Measurements from ENCODE around the gene ABLIM1. TPM values are rescaled to one million over a fixed set of nuclear protein-coding genes. Genes with fewer than 3 reads are reported as not detected.

ABLIM1 gene
- total RNA-seq, 1 donor from 2014 or later: 70.0 TPM

GRCh38 chr10:114472877-114473253, 185.2 kb downstream of the ABLIM1 start:
- Histone ChIP-seq H3K27ac (ENCODE audit: low read depth, low read length) (no peak overlapping the region), H3K79me2 (ENCODE audit: insufficient read depth, low read length) (no peaks in the 10 kb centered on the region), H4K20me1 (ENCODE audit: insufficient read depth, low read length) (no peaks in the 10 kb centered on the region), H3K4me1 (ENCODE audit: insufficient read depth, low read length) (no peaks in the 10 kb centered on the region), H3K4me2 (ENCODE audit: low read length) (no peak overlapping the region), H3K27me3 (ENCODE audit: insufficient read depth, low read length) (no peaks in the 10 kb centered on the region), H3K9me3 (ENCODE audit: insufficient read depth, low read depth, low read length) (no peaks in the 10 kb centered on the region), H3K4me3 (ENCODE audit: insufficient read depth, low read depth, low read length) (no peak overlapping the region), H3K9ac (ENCODE audit: low read length) (no peak overlapping the region), H3K36me3 (ENCODE audit: insufficient read depth, low read length) (no peaks in the 10 kb centered on the region), H2AFZ (ENCODE audit: low read depth, low read length) (no peak overlapping the region)
- H3K9me3 Mint-ChIP-seq (ENCODE audit: unreplicated experiment): no peaks in the 10 kb centered on the region
- H3K4me3 Mint-ChIP-seq (ENCODE audit: unreplicated experiment): no peak overlapping the region
- H3K27ac Mint-ChIP-seq (ENCODE audit: unreplicated experiment): peak overlapping the region; percentile 44
- no peaks in the 10 kb centered on the region for H3K27me3 Mint-ChIP-seq (ENCODE audit: low read depth, unreplicated experiment)
- peaks cover 3% of the 10 kb centered on the region for H3K4me1 Mint-ChIP-seq (ENCODE audit: low read depth, unreplicated experiment)
- peaks cover 11% of the 10 kb centered on the region for H3K36me3 Mint-ChIP-seq (ENCODE audit: low read depth, unreplicated experiment)
- DNase-seq (ENCODE audit: low read depth) (no peak), FAIRE-seq (no peak)
- TF ChIP-seq, protein P1, sequence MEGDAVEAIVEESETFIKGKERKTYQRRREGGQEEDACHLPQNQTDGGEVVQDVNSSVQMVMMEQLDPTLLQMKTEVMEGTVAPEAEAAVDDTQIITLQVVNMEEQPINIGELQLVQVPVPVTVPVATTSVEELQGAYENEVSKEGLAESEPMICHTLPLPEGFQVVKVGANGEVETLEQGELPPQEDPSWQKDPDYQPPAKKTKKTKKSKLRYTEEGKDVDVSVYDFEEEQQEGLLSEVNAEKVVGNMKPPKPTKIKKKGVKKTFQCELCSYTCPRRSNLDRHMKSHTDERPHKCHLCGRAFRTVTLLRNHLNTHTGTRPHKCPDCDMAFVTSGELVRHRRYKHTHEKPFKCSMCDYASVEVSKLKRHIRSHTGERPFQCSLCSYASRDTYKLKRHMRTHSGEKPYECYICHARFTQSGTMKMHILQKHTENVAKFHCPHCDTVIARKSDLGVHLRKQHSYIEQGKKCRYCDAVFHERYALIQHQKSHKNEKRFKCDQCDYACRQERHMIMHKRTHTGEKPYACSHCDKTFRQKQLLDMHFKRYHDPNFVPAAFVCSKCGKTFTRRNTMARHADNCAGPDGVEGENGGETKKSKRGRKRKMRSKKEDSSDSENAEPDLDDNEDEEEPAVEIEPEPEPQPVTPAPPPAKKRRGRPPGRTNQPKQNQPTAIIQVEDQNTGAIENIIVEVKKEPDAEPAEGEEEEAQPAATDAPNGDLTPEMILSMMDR (IDR thresholded peaks at IDR 0.05; ENCODE audit: insufficient read depth, low read depth, low read length): no peak
- no peak for TF ChIP-seq EZH2 (IDR thresholded peaks at IDR 0.05; ENCODE audit: insufficient read depth, low read length)

GRCh38 chr10:114471906-114472876, 185.9 kb downstream of the ABLIM1 start:
- peaks cover 3% of the 10 kb centered on the region for H3K4me1 Mint-ChIP-seq (ENCODE audit: low read depth, unreplicated experiment)
- no peak overlapping the region for H3K4me3 ChIP-seq (ENCODE audit: insufficient read depth, low read depth, low read length)
- no peaks in the 10 kb centered on the region for H3K4me1 ChIP-seq (ENCODE audit: insufficient read depth, low read length)
- no peaks in the 10 kb centered on the region for H3K9me3 ChIP-seq (ENCODE audit: insufficient read depth, low read depth, low read length)
- H3K9me3 Mint-ChIP-seq (ENCODE audit: unreplicated experiment): no peaks in the 10 kb centered on the region
- H3K27me3 ChIP-seq (ENCODE audit: insufficient read depth, low read length): no peaks in the 10 kb centered on the region
- no peaks in the 10 kb centered on the region for H3K36me3 ChIP-seq (ENCODE audit: insufficient read depth, low read length)
- H3K79me2 ChIP-seq (ENCODE audit: insufficient read depth, low read length): no peaks in the 10 kb centered on the region
- H3K27me3 Mint-ChIP-seq (ENCODE audit: low read depth, unreplicated experiment): no peaks in the 10 kb centered on the region
- no peak for FAIRE-seq
- no peaks in the 10 kb centered on the region for H4K20me1 ChIP-seq (ENCODE audit: insufficient read depth, low read length)
- DNase-seq (ENCODE audit: low read depth): no peak
- no peak overlapping the region for H3K27ac ChIP-seq (ENCODE audit: low read depth, low read length)
- TF ChIP-seq EZH2 (IDR thresholded peaks at IDR 0.05; ENCODE audit: insufficient read depth, low read length): no peak
- TF ChIP-seq, protein P1 (IDR thresholded peaks at IDR 0.05; ENCODE audit: insufficient read depth, low read depth, low read length): no peak
- peaks cover 12% of the 10 kb centered on the region for H3K36me3 Mint-ChIP-seq (ENCODE audit: low read depth, unreplicated experiment)
- H3K27ac Mint-ChIP-seq (ENCODE audit: unreplicated experiment): peak overlapping the region; percentile 44
- H3K4me3 Mint-ChIP-seq (ENCODE audit: unreplicated experiment): no peak overlapping the region
- no peak overlapping the region for H3K4me2 ChIP-seq (ENCODE audit: low read length)
- H3K9ac ChIP-seq (ENCODE audit: low read length): no peak overlapping the region
- H2AFZ ChIP-seq (ENCODE audit: low read depth, low read length): no peak overlapping the region
